GM12891 (cell line): ENCODE results near the gene HSH2D.

Source experiments
- PAX5 ChIP-seq: IDR thresholded peaks from 2 replicates; pipeline ENCODE4 v1.6.1; 2011; ENCODE audit warnings: low read length, moderate library complexity, mild to moderate bottlenecking; ENCODE audit not compliant: insufficient read depth, severe bottlenecking
- POLR2A ChIP-seq: IDR thresholded peaks from 2 replicates; pipeline ENCODE4 v1.6.1; 2011; ENCODE audit warnings: low read depth, low read length, control low read depth
- POLR2AphosphoS5 ChIP-seq: IDR thresholded peaks from 2 replicates; pipeline ENCODE4 v1.6.1; 2011; ENCODE audit warnings: low read depth, low read length, control low read depth
- SPI1 ChIP-seq: IDR thresholded peaks from 2 replicates; pipeline ENCODE4 v1.6.1; 2011; ENCODE audit warnings: low read depth, low read length, control low read depth
- TAF1 ChIP-seq: IDR thresholded peaks from 2 replicates; pipeline ENCODE4 v1.6.1; 2011; ENCODE audit warnings: low read depth, low read length, control low read depth

- no peak for TF ChIP-seq TAF1
- no peak for TF ChIP-seq POLR2A
- TF ChIP-seq POLR2AphosphoS5 = no peak
- TF ChIP-seq SPI1 = no peak
- no peak for TF ChIP-seq PAX5
Observed at GRCh38 chr19:16121967-16122366, 21.5 kb upstream of the HSH2D start.
